Activated B cell treated with CpG ODN at 0.5 μM for 24 hours (primary cell): ENCODE measurements around the gene PRXL2A. TPM values are rescaled to one million over a fixed set of nuclear protein-coding genes. Genes with fewer than 3 reads are reported as not detected.

ENCODE experiments used
- ATAC-seq: fragments of 200-7000 bp; cut with Tn5 transposase; one replicate; pipeline ENCODE4 v1.10.0; 2021; ENCODE audit warnings: low read depth, mild to moderate bottlenecking, moderate library complexity
- CTCF ChIA-PET: fragments of 350-600 bp; sonication (Branson Sonifier 250); formaldehyde crosslinking; loops from one replicate; lab custom pipeline; 2021; ENCODE audit warnings: antibody characterized with exemption; lab: Charles Lee
- POLR2A ChIA-PET: fragments of 350-600 bp; sonication (Branson Sonifier 250); formaldehyde crosslinking; loops from one replicate; lab custom pipeline; 2021; ENCODE audit warnings: antibody characterized with exemption; lab: Charles Lee
- DNase-seq: peaks from one replicate; pipeline ENCODE4 v3.0.0; 2022
- H3K27ac Mint-ChIP-seq: one replicate; pipeline ENCODE4 v1.8.0; 2020; ENCODE audit warnings: mixed read lengths
- H3K27me3 Mint-ChIP-seq: one replicate; pipeline ENCODE4 v1.8.0; 2021; ENCODE audit warnings: mixed read lengths
- H3K36me3 Mint-ChIP-seq: one replicate; pipeline ENCODE4 v1.8.0; 2021; ENCODE audit warnings: low read depth, mixed read lengths
- H3K4me1 Mint-ChIP-seq: one replicate; pipeline ENCODE4 v1.8.0; 2021; ENCODE audit warnings: mixed read lengths
- H3K4me3 Mint-ChIP-seq: one replicate; pipeline ENCODE4 v1.8.0; 2020; ENCODE audit warnings: mild to moderate bottlenecking, mixed read lengths
- H3K9me3 Mint-ChIP-seq: one replicate; pipeline ENCODE4 v1.8.0; 2020; ENCODE audit warnings: mixed read lengths
- CTCF ChIP-seq: fragments of 200-600 bp; IDR thresholded peaks from one replicate; pipeline ENCODE4 v1.8.0; 2022; ENCODE audit warnings: antibody characterized with exemption, mild to moderate bottlenecking
- intact Hi-C: fragments of 100-400 bp; cut with micrococcal nuclease; formaldehyde crosslinking; loops from one replicate; pipeline ENCODE4 v1.15.1; 2024
- total RNA-seq: library from RNA; stranded (reverse); gene quantifications from 2 replicates; pipeline ENCODE4 v1.2.3, GENCODE V29; 2022

Gene PRXL2A
- total RNA-seq, 1 donor from 2014 or later: 8.5 TPM

DNA sequence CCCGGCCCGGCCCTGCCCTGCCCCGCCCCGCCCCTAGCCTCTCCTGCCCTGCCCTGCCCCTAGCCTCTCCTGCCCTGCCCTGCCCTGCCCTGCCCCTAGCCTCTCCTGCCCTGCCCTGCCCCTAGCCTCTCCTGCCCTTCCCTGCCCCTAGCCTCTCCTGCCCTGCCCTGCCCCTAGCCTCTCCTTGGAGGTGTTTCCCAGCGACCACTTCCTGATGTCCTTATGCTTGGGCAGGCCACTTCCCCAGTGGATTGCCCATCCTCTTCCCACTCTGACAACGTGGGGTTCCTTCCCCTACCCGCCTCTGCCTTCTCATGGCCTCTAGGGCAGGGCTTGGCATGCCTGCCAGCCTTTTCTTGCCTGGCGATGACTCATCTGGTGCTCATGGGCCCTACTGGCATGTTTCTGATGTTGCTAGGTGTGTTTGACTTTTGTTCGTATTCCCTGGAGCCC lies 21.2 kb downstream of the PRXL2A start:
- Mint-ChIP-seq H3K27ac (no peak overlapping the region), H3K4me1 (no peaks in the 10 kb centered on the region), H3K27me3 (no peaks in the 10 kb centered on the region), H3K4me3 (no peak overlapping the region), H3K9me3 (no peaks in the 10 kb centered on the region), H3K36me3 (peaks cover 30% of the 10 kb centered on the region)
- ATAC-seq (no peak), DNase-seq (no peak)
- no peak for TF ChIP-seq CTCF
- intact Hi-C loops: no loop called here
- ChIA-PET CTCF (no interaction called here), POLR2A (no interaction called here)

DNA sequence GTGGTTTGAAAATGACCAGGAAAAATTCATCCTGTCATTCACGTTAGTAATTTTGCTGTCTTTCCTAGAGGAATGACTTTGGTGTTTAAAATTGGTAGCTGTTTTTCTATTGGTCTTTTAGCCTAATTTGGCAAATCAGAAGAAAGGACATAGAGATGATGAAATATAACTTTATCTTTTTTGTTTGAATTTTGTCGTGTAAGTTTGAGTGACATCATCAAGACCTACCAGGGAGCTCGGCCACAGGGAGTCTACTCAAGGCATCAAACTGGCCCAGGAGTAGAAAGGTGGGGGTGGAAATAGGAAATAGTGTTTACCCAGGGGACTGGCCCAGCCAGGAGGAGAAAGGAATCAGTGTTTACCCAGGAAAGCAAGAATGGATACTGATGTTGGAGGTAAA lies 24.8 kb downstream of the PRXL2A start:
- Mint-ChIP-seq H3K9me3 (no peaks in the 10 kb centered on the region), H3K27me3 (no peaks in the 10 kb centered on the region), H3K4me3 (no peak overlapping the region), H3K4me1 (no peaks in the 10 kb centered on the region), H3K36me3 (peaks cover 8% of the 10 kb centered on the region), H3K27ac (no peak overlapping the region)
- no peak for DNase-seq
- TF ChIP-seq CTCF: no peak
- ChIA-PET POLR2A (no interaction called here), CTCF (no interaction called here)
- intact Hi-C loops: no loop called here
- no peak for ATAC-seq

DNA sequence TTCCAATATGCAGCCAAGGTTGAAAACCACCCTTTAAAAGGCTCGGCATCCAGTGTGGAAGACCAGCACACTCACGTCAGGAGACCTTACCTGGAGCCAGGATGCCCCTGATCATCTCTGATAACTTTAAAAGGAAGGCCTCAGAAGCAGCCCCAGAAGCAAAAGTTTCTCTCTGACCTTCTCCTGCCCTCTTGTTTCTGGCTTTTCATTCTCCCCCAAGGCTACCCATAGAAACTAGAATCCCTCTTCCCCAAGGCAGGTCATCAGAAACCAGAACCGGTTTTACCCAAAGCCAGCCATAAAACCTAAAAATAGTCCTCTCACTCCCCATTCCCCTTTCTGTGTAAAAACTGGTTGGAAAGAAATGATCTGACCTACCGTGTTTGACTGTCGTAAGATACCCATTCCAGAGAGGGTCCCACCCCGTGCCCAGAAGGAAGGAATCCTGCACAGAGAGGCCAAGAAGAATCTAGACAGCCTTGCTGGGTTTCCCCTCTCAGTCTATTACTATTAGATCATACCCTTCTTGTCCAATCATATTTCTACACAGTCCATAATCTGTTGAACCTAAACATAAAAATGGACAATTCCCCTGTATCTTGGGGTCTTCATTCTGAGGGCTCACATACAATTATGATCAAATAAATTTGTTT lies 28.2 kb downstream of the PRXL2A start:
- Mint-ChIP-seq H3K4me3 (no peak overlapping the region), H3K4me1 (no peaks in the 10 kb centered on the region), H3K27ac (no peak overlapping the region), H3K36me3 (peaks cover 5% of the 10 kb centered on the region), H3K9me3 (no peaks in the 10 kb centered on the region), H3K27me3 (no peaks in the 10 kb centered on the region)
- POLR2A ChIA-PET: interaction anchor here (0.7 kb wide), 1 partner anchor 11 kb away, joined by 5 read pairs; no protein-coding TSS in a partner anchor
- CTCF ChIA-PET: interaction anchor here (1.4 kb wide), 1 partner anchor 69 kb away, joined by 5 read pairs; no protein-coding TSS in a partner anchor
- TF ChIP-seq CTCF: no peak
- intact Hi-C loops: no loop called here
- ATAC-seq (no peak), DNase-seq (no peak)

DNA sequence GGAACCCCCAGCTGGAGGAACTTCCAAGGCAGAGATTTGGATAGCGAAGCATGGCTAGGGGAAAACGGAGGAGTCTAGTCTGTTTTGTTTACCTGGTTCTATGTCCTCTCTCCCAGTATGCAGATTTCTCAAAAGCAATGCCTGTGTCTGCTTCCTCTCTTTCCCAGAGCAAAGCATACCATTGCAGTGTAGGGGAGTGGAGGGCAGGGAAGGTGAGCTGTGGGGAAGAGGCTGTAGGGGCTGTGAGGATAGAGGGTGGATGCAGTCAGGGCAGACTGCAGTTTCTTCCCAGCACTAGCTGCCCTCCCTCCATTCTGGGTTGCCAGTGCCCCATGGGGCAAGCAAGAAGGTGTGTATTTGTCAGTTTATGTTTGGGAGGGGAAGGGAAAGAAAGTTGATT lies 28.9 kb downstream of the PRXL2A start:
- POLR2A ChIA-PET: no interaction called here
- no peak for DNase-seq
- H3K27me3 Mint-ChIP-seq: no peaks in the 10 kb centered on the region
- no peak overlapping the region for H3K4me3 Mint-ChIP-seq
- H3K4me1 Mint-ChIP-seq: no peaks in the 10 kb centered on the region
- CTCF ChIA-PET: interaction anchor here (1.4 kb wide), 1 partner anchor 68 kb away, joined by 5 read pairs; no protein-coding TSS in a partner anchor
- no peak for TF ChIP-seq CTCF
- H3K9me3 Mint-ChIP-seq: no peaks in the 10 kb centered on the region
- ATAC-seq: no peak
- no peaks in the 10 kb centered on the region for H3K36me3 Mint-ChIP-seq
- H3K27ac Mint-ChIP-seq: no peak overlapping the region
- intact Hi-C loops: no loop called here

GRCh38 chr10:80441831-80442230 lies 33.5 kb downstream of the PRXL2A start:
- no peak for ATAC-seq
- Mint-ChIP-seq H3K9me3 (no peaks in the 10 kb centered on the region), H3K36me3 (no peaks in the 10 kb centered on the region), H3K4me1 (peaks cover 3% of the 10 kb centered on the region), H3K27me3 (no peaks in the 10 kb centered on the region), H3K27ac (no peak overlapping the region), H3K4me3 (no peak overlapping the region)
- CTCF ChIA-PET: interaction anchor here (5.1 kb wide), 1 partner anchor 63 kb away, joined by 160 read pairs; no protein-coding TSS in a partner anchor
- no peak for TF ChIP-seq CTCF
- POLR2A ChIA-PET: no interaction called here
- intact Hi-C loops: loop anchor here (10.0 kb wide), 1 partner anchor 253 kb away; no protein-coding TSS in a partner anchor
- no peak for DNase-seq
